ENCODE measurements around the gene RBMS2.

GRCh38 chr12:56599041-56599440 is 77.4 kb downstream of the RBMS2 start:
- TF ChIP-seq EZH2 (IDR thresholded peaks at IDR 0.05) (no peak), CTCF (IDR thresholded peaks at IDR 0.05 in 2 of 3, conservative IDR thresholded peaks at IDR 0.05 in 1 of 3; ENCODE audit: borderline replicate concordance in 1 of 3, insufficient read depth in 1 of 3, low read depth in 2 of 3, low read length in 2 of 3) (no peak), ZFX (IDR thresholded peaks at IDR 0.05) (no peak), CBX3 (IDR thresholded peaks at IDR 0.05; ENCODE audit: low read depth) (no peak), JUND (IDR thresholded peaks at IDR 0.05) (no peak), EZH2phosphoT487 (IDR thresholded peaks at IDR 0.05; ENCODE audit: borderline replicate concordance) (no peak), CEBPB (IDR thresholded peaks at IDR 0.05; ENCODE audit: low read depth) (no peak), POLR2A (IDR thresholded peaks at IDR 0.05; ENCODE audit: borderline replicate concordance, extremely low read depth, insufficient read depth, insufficient read length) (no peak), REST (IDR thresholded peaks at IDR 0.05; ENCODE audit: low read depth) (no peak), SP1 (IDR thresholded peaks at IDR 0.05; ENCODE audit: low read depth) (no peak), RAD21 (IDR thresholded peaks at IDR 0.05; ENCODE audit: low read depth) (no peak), POLR2AphosphoS5 (IDR thresholded peaks at IDR 0.05; ENCODE audit: low read depth, low read length) (no peak)
